ENCODE measurements around the gene BHLHE40. TPM values are rescaled to one million over a fixed set of nuclear protein-coding genes. Genes with fewer than 3 reads are reported as not detected.

BHLHE40 gene
- total RNA-seq, 1 experiment from 2014 or later: 81.6 TPM

DNA sequence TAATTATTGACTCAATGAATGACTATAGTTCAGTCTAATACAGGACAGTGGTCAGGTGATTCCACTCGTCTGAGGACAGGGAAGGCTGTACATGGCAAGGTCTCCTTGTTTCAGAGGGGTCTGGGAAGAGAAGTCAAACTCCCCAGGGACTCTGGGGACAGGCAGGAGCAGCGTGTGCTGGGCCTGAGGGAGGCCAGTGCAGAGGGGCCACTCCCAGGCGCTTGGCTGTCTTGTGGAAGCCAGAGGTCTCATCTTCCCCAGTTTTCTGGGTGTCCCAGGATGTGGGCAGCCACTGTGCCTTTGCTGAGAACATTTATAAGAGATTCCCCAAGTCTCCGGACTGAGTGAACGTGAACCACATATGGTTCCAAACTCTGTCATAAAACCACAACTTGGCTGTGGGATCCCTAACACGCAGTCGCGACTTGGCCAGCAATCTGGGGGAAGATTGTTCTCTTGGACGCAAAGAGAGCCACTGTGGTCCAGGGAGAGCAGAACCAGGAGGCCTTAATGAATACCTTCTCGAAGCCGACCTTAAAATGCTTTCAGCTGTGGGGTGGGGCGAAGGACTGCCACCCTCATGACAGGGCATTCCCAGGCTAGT, 30.4 kb downstream of the BHLHE40 start:
- Histone ChIP-seq H3K36me3 (ENCODE audit: control insufficient read depth in 1 of 2, insufficient read depth in 2 of 2, low read length in 2 of 2) (no peaks in the 10 kb centered on the region), H3K9me3 (ENCODE audit: control insufficient read depth in 1 of 2, insufficient read depth in 1 of 2, low read depth in 1 of 2, low read length in 2 of 2) (no peaks in the 10 kb centered on the region), H3K4me1 (ENCODE audit: control insufficient read depth in 1 of 2, insufficient read depth in 2 of 2, low read length in 2 of 2) (peaks cover 15 to 51% of the 10 kb centered on the region in 2 experiments), H3K27ac (ENCODE audit: low read depth, low read length) (no peak overlapping the region), H3K79me2 (ENCODE audit: insufficient read depth, low read length) (no peaks in the 10 kb centered on the region), H4K20me1 (ENCODE audit: insufficient read depth) (no peaks in the 10 kb centered on the region), H2AFZ (ENCODE audit: low read depth, low read length, poor library complexity, severe bottlenecking) (no peak overlapping the region), H3K4me2 (ENCODE audit: low read length) (no peak overlapping the region), H3K9me2 (ENCODE audit: insufficient read depth) (no peaks in the 10 kb centered on the region), H3K27me3 (ENCODE audit: insufficient read depth, low read length) (no peaks in the 10 kb centered on the region), H3K4me3 (replicated peaks in 1 of 2; ENCODE audit: low read depth in 1 of 2, low read length in 2 of 2) (no peak overlapping the region), H3K9ac (ENCODE audit: low read length) (no peak overlapping the region)
- POLR2A ChIA-PET: no interaction called here
- BruUV-seq (replicated peaks): no TSS peak
- TF ChIP-seq ZFX (IDR thresholded peaks at IDR 0.05) (no peak), EZH2 (IDR thresholded peaks at IDR 0.05) (no peak), RAD21 (IDR thresholded peaks at IDR 0.05; ENCODE audit: low read depth) (no peak), SRF (IDR thresholded peaks at IDR 0.05; ENCODE audit: low read depth) (no peak), SIN3A (IDR thresholded peaks at IDR 0.05; ENCODE audit: low read depth) (no peak), JUND (IDR thresholded peaks at IDR 0.05) (no peak), ATF3 (IDR thresholded peaks at IDR 0.05) (no peak), EGR1 (IDR thresholded peaks at IDR 0.05; ENCODE audit: low read depth) (no peak), FOSL1 (IDR thresholded peaks at IDR 0.05; ENCODE audit: low read depth) (no peak), ZBTB33 (IDR thresholded peaks at IDR 0.05; ENCODE audit: extremely low read depth, insufficient replicate concordance, low read length) (no peak), ELF1 (IDR thresholded peaks at IDR 0.05; ENCODE audit: borderline replicate concordance, low read depth) (no peak), EZH2phosphoT487 (IDR thresholded peaks at IDR 0.05; ENCODE audit: borderline replicate concordance) (no peak), POLR2A (IDR thresholded peaks at IDR 0.05; ENCODE audit: borderline replicate concordance, extremely low read depth, insufficient read depth, insufficient read length) (no peak), CBX3 (IDR thresholded peaks at IDR 0.05; ENCODE audit: low read depth) (no peak), CEBPB (IDR thresholded peaks at IDR 0.05; ENCODE audit: low read depth) (no peak)
- intact Hi-C loops (cut with micrococcal nuclease): no loop called here
- no peak for ATAC-seq
- no peak for DNase-seq (ENCODE audit: low read depth, low spot score)
- CTCF ChIA-PET: no interaction called here
- RAD21 ChIA-PET (ENCODE audit: low non-redundant PET in 1 of 2, low total read pairs in 2 of 2, uncharacterized antibody in 2 of 2, unreplicated experiment in 2 of 2): no interaction called here

Data from HCT116 (cell line).